GM23248 (cell line): Measurements from ENCODE around the gene CST7.

Experiments
- EZH2 ChIP-seq: fragments of 200-600 bp; sonication (generic); IDR thresholded peaks from 2 replicates; pipeline ENCODE4 v1.6.1; 2018; ENCODE audit warnings: antibody characterized with exemption, mild to moderate bottlenecking; ENCODE audit not compliant: insufficient read depth, poor library complexity, severe bottlenecking
- EZH2phosphoT487 ChIP-seq: fragments of 200-600 bp; sonication (generic); IDR thresholded peaks from 2 replicates; pipeline ENCODE4 v1.6.1; 2018; ENCODE audit warnings: antibody characterized with exemption, moderate library complexity, mild to moderate bottlenecking, low read depth; ENCODE audit not compliant: insufficient read depth

- TF ChIP-seq EZH2: no peak
- no peak for TF ChIP-seq EZH2phosphoT487
Observed at GRCh38 chr20:25006431-25007167, 57.5 kb downstream of the CST7 start.
